ENCODE measurements around the gene P4HB.

The P4HB gene

GRCh38 chr17:81844887-81845286 lies 15.4 kb downstream of the P4HB start:
- CTCF ChIA-PET: interaction anchor here (1.2 kb wide), 1 partner anchor 11 kb away, joined by 3 read pairs; no protein-coding TSS in a partner anchor
- no peak for DNase-seq (ENCODE audit: extremely low spot score)
- POLR2A ChIA-PET: interaction anchor here (1.2 kb wide), 1 partner anchor 12 kb away, joined by 6 read pairs; the partner anchor contains the start of gene MCRIP1

DNA sequence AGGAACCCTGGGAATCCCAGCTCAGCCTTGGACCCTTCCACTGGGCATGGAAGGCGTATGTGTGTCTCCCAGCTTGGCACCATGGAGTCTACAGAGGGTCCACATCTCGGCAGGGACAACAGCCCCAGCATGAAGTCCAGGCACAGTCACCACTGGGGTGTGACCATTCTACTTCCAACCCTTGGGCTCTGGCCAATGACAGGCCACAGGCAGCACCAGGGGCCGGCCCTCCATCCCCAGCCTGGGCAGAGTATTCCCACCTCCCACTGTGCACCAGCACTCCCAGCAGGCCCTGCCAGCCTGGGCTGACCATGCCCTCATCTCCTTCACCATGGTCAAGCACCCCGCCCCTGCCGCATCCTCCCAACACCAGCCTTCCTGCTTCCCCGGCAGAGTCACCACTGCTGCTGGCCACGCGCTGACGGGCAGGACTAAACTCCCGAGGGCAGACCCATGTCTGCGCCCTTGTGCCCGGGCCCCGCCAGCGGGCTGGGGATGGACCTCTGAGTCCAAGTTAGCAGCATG lies 15.9 kb downstream of the P4HB start:
- no peak for TF ChIP-seq FOXK2 (IDR thresholded peaks at IDR 0.05)
- TF ChIP-seq, protein P1, sequence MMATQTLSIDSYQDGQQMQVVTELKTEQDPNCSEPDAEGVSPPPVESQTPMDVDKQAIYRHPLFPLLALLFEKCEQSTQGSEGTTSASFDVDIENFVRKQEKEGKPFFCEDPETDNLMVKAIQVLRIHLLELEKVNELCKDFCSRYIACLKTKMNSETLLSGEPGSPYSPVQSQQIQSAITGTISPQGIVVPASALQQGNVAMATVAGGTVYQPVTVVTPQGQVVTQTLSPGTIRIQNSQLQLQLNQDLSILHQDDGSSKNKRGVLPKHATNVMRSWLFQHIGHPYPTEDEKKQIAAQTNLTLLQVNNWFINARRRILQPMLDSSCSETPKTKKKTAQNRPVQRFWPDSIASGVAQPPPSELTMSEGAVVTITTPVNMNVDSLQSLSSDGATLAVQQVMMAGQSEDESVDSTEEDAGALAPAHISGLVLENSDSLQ (IDR thresholded peaks at IDR 0.05): no peak
- no peak for TF ChIP-seq BHLHE40 (IDR thresholded peaks at IDR 0.05; ENCODE audit: borderline replicate concordance)
- TF ChIP-seq ARNT (IDR thresholded peaks at IDR 0.05): no peak
- no peak for TF ChIP-seq ELF4 (IDR thresholded peaks at IDR 0.05)
- TF ChIP-seq NFRKB (IDR thresholded peaks at IDR 0.05): no peak
- no peak for TF ChIP-seq SP1 (IDR thresholded peaks at IDR 0.05)
- TF ChIP-seq FOXM1 (IDR thresholded peaks at IDR 0.05; ENCODE audit: borderline replicate concordance): no peak
- TF ChIP-seq FOXA1 (IDR thresholded peaks at IDR 0.05): no peak
- no peak for TF ChIP-seq SUZ12 (IDR thresholded peaks at IDR 0.05)
- TF ChIP-seq ZNF384 (IDR thresholded peaks at IDR 0.05): no peak
- DNase-seq (ENCODE audit: extremely low spot score): no peak
- CTCF ChIA-PET: interaction anchor here (1.2 kb wide), 1 partner anchor 11 kb away, joined by 3 read pairs; no protein-coding TSS in a partner anchor
- POLR2A ChIA-PET: no interaction called here

More at GRCh38 chr17:81844887-81845286, 15.4 kb downstream of the P4HB start:
- TF ChIP-seq ARNT (IDR thresholded peaks at IDR 0.05): no peak

DNA sequence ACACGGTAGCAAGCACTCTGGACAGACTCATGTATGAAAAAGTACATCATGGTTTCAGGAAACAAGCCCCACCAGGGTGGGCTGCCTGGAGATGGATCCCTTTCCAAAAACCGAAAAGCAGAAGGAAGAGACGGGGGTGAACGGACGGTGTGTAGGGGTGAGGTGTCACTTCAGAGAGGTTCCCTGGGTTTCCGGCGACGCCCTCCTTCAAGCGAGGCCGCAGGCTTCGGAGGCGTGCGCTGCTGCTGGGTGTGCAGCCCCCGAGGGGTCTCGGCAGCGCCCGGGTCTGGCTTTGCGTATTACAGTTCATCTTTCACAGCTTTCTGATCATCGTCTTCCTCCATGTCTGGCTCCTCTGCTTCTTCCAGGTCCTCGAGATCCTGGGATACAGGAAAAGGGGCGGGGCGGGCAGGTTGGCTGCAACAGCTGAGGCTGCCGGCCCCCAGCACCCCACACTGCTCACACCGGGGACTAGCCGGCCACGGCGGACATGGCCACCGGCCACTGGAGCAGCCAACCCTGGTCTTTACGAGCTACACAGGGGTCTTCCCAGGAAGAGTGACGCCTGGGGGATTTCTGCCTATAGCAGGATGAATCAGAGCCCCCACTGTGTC lies 16.5 kb downstream of the P4HB start:
- POLR2A ChIA-PET: interaction anchor here (1.2 kb wide), 1 partner anchor 11 kb away, joined by 4 read pairs; the partner anchor contains the start of gene MCRIP1
- CTCF ChIA-PET: interaction anchor here (1.2 kb wide), 1 partner anchor 10 kb away, joined by 3 read pairs; no protein-coding TSS in a partner anchor
- TF ChIP-seq L3MBTL2 (conservative IDR thresholded peaks at IDR 0.05): no peak
- no peak for TF ChIP-seq CTBP1 (IDR thresholded peaks at IDR 0.05; ENCODE audit: borderline replicate concordance)
- no peak for TF ChIP-seq ELF4 (IDR thresholded peaks at IDR 0.05)
- TF ChIP-seq SUZ12 (IDR thresholded peaks at IDR 0.05): no peak
- TF ChIP-seq HDGF (IDR thresholded peaks at IDR 0.05; ENCODE audit: borderline replicate concordance): no peak
- no peak for TF ChIP-seq NFRKB (IDR thresholded peaks at IDR 0.05)
- TF ChIP-seq, protein P1 (IDR thresholded peaks at IDR 0.05): no peak
- no peak for TF ChIP-seq LEF1 (IDR thresholded peaks at IDR 0.05; ENCODE audit: borderline replicate concordance)
- TF ChIP-seq ARNT (IDR thresholded peaks at IDR 0.05): no peak
- no peak for TF ChIP-seq FOXA1 (IDR thresholded peaks at IDR 0.05)
- no peak for TF ChIP-seq ZNF384 (IDR thresholded peaks at IDR 0.05)
- no peak for TF ChIP-seq TARDBP (IDR thresholded peaks at IDR 0.05)
- no peak for TF ChIP-seq SP1 (IDR thresholded peaks at IDR 0.05)
- TF ChIP-seq BHLHE40 (IDR thresholded peaks at IDR 0.05; ENCODE audit: borderline replicate concordance): no peak
- no peak for TF ChIP-seq FOXK2 (IDR thresholded peaks at IDR 0.05)
- no peak for TF ChIP-seq FOXM1 (IDR thresholded peaks at IDR 0.05; ENCODE audit: borderline replicate concordance)
- no peak for DNase-seq (ENCODE audit: extremely low spot score)

- DNase-seq (ENCODE audit: extremely low spot score): no peak
- ChIA-PET CTCF (no interaction called here), POLR2A (interaction anchor here (0.7 to 1.2 kb wide), 3 partner anchors 10 to 23 kb away, joined by 3 to 4 read pairs (median 3); partner anchors contain the start of gene MCRIP1)
- TF ChIP-seq L3MBTL2 (conservative IDR thresholded peaks at IDR 0.05): no peak
- no peak for TF ChIP-seq BHLHE40 (IDR thresholded peaks at IDR 0.05; ENCODE audit: borderline replicate concordance)
- no peak for TF ChIP-seq TARDBP (IDR thresholded peaks at IDR 0.05)
- no peak for TF ChIP-seq SUZ12 (IDR thresholded peaks at IDR 0.05)
- no peak for TF ChIP-seq ZNF384 (IDR thresholded peaks at IDR 0.05)
- no peak for TF ChIP-seq ARNT (IDR thresholded peaks at IDR 0.05)
- TF ChIP-seq SP1 (IDR thresholded peaks at IDR 0.05): no peak
- no peak for TF ChIP-seq ELF4 (IDR thresholded peaks at IDR 0.05)
- TF ChIP-seq, protein P1 (IDR thresholded peaks at IDR 0.05): no peak
- TF ChIP-seq LEF1 (IDR thresholded peaks at IDR 0.05; ENCODE audit: borderline replicate concordance): no peak
- TF ChIP-seq FOXK2 (IDR thresholded peaks at IDR 0.05): no peak
- TF ChIP-seq HDGF (IDR thresholded peaks at IDR 0.05; ENCODE audit: borderline replicate concordance): no peak
- no peak for TF ChIP-seq CTBP1 (IDR thresholded peaks at IDR 0.05; ENCODE audit: borderline replicate concordance)
- no peak for TF ChIP-seq NFRKB (IDR thresholded peaks at IDR 0.05)
- no peak for TF ChIP-seq FOXM1 (IDR thresholded peaks at IDR 0.05; ENCODE audit: borderline replicate concordance)
Observed at GRCh38 chr17:81842725-81843504, 17.4 kb downstream of the P4HB start.

GRCh38 chr17:81842378-81842724 lies 18.0 kb downstream of the P4HB start:
- ChIA-PET CTCF (no interaction called here), POLR2A (interaction anchor here (1.0 to 3.0 kb wide), 3 partner anchors 9 to 18 kb away, joined by 3 to 8 read pairs (median 6); partner anchors contain the start of genes MCRIP1 and P4HB)
- DNase-seq (ENCODE audit: extremely low spot score): no peak
- no peak for TF ChIP-seq LEF1 (IDR thresholded peaks at IDR 0.05; ENCODE audit: borderline replicate concordance)
- TF ChIP-seq FOXA1 (IDR thresholded peaks at IDR 0.05): no peak

GRCh38 chr17:81841866-81842265 lies 18.5 kb downstream of the P4HB start:
- ChIA-PET CTCF (no interaction called here), POLR2A (interaction anchor here (0.9 to 3.0 kb wide), 5 partner anchors 9 to 181 kb away, joined by 4 to 8 read pairs (median 4); partner anchors contain the start of genes CENPX, LRRC45, MCRIP1 and P4HB)
- no peak for DNase-seq (ENCODE audit: extremely low spot score)
- TF ChIP-seq FOXM1 (IDR thresholded peaks at IDR 0.05; ENCODE audit: borderline replicate concordance): no peak
- TF ChIP-seq SUZ12 (IDR thresholded peaks at IDR 0.05): no peak
- no peak for TF ChIP-seq ELF4 (IDR thresholded peaks at IDR 0.05)
